B cell (primary cell): ENCODE data around the gene SGTA.
"Not testable (repeated sequence)": the region's sequence is repeated elsewhere in the genome, so short reads cannot be mapped to it uniquely, and the experiment has no call there.

Experiments
- CTCF ChIP-seq: fragments of 200-600 bp; IDR thresholded peaks from one replicate; pipeline ENCODE4 v1.8.0; 2022; ENCODE audit warnings: antibody characterized with exemption, mild to moderate bottlenecking
- EZH2 ChIP-seq: IDR thresholded peaks from 2 replicates; pipeline ENCODE4 v1.6.1; 2012; ENCODE audit warnings: borderline replicate concordance, low read depth, mild to moderate bottlenecking, moderate library complexity, low read length; ENCODE audit not compliant: insufficient read depth, poor library complexity, severe bottlenecking

GRCh38 chr19:2714102-2714501, 69.0 kb downstream of the SGTA start:
- not testable (repeated sequence) for TF ChIP-seq CTCF, EZH2
